ENCODE data around the gene ERC2.

- no peak for TF ChIP-seq CTCF (IDR thresholded peaks at IDR 0.05)
- TF ChIP-seq POLR2A (IDR thresholded peaks at IDR 0.05): no peak
- no peak for TF ChIP-seq POLR2AphosphoS5 (IDR thresholded peaks at IDR 0.05)
Observed at GRCh38 chr3:55923207-55923606, 545.1 kb downstream of the ERC2 start.

All from breast epithelium (tissue), 3 donors.